ENCODE data around the gene CITED1.

- TF ChIP-seq CTCF (IDR thresholded peaks at IDR 0.05) (no peak), POLR2A (IDR thresholded peaks at IDR 0.05) (no peak)
These were observed 32.8 kb downstream of the CITED1 start for GRCh38 chrX:72272868-72273267.
